SK-MEL-5 (cell line): ENCODE measurements around the gene ZNF362. TPM values are rescaled to one million over a fixed set of nuclear protein-coding genes. Genes with fewer than 3 reads are reported as not detected.
"Not testable (repeated sequence)": the region's sequence is repeated elsewhere in the genome, so short reads cannot be mapped to it uniquely, and the experiment has no call there.

Experiments
- DNase-seq: peaks from one replicate; pipeline ENCODE4 v3.0.0-alpha.2; 2016; ENCODE audit warnings: low read depth, low spot score
- in situ Hi-C: cut with HindIII; loops from 2 replicates; pipeline ENCODE4 v1.10.0; 2016; ENCODE audit warnings: low sequenced_read_pairs, high pct_unique_total_duplicates, low pct_unique_long_range_greater_than_20kb
- total RNA-seq: library from RNA; depleted of rRNA; stranded (reverse); fragments of >200 nt; shearing (Covaris generic); gene quantifications from 2 replicates; pipeline ENCODE4 v1.2.3, GENCODE V29; 2014

ZNF362 gene
- total RNA-seq, 1 experiment from 2014 or later, result 12.4 TPM

DNA sequence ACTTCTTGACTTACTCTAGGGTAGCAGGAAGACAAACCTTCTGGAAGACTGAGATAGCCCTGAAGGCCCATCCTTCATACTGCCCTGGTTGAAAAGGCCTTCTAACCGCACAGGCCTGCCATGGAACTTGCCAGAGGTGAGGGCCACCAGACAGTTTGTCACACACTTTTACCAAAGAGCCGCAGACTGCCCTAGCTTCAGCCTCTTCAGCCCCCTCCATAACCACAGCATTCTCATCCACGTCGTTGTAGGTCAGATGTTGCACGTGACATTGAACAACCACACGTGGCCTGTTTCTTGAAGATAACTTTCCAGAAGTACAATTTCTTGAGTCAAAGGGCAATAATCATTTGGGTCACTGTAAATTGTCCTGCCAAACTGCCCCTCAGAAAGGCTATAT is 18.9 kb downstream of the ZNF362 start:
- in situ Hi-C loops, result no loop called here
- DNase-seq, result no peak

DNA sequence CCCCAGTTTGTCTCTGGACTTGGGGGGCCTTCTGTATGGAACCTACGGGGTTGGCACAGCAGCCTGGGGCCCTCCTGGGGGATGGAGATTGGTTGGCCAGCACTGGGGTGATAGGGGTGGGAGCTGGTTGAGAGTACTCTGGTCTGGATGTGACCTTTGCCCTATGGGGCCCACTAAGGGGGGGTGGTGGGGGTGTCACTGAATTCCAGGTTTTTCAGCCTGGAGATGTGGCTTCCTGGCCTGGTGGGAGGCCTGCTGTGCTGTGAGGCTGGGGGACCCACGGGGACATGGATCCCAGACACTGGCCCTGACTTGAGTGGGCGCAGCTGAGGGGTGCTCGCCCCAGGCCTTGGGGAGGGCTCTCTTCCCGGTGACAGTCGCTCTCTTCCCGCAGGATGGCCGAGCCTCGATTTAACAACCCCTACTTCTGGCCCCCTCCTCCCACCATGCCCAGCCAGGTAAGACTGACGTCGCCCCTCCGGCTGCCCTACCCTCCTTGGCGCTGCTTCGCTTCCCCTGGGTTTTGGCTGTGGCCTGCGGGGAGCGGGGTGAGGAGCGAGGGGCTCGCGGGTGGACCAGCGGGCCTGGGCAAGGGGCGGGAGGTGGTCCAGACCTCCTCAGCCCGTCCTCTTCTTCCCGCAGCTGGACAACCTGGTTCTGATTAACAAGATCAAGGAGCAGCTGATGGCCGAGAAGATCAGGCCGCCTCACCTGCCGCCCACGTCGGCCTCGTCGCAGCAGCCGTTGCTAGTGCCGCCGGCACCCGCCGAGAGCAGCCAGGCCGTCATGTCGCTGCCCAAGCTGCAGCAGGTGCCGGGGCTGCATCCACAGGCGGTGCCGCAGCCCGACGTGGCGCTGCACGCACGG is 19.6 kb downstream of the ZNF362 start:
- in situ Hi-C loops, result no loop called here
- DNase-seq, result no peak

DNA sequence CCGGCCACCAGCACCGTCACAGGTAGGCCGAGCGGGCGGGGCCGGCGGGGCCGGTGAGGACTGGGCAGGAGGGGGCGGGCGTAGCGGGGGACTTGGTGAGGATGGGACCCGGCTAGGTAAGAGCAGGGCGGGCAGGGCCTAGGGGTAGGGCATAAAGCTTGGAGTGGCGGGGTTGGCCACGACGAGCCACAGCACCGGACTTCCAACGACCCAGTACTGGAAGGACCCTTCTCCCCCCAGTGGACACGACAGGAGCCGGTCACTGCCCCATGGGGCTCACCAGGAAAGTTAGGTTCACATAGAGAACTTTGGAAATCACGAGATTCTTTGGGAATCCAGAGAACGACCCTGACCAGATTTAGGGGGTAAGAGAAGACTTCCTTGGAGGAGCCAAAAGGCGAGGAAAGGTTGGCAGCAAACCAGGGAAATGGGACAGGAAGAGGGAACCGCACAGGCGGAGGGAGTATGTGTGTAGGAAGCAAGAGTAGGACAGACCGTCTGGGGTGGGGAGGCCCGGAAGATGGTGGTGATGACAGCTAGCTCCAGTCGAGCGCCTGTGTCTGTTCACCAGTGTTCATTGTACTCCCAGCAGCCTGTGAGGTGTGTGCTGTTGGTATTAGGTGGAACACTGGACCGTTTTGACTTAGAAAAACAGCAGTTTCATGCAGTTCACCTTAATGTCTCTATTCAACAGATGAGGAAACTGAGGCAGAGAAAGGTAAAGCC is 20.4 kb downstream of the ZNF362 start:
- DNase-seq, result no peak
- in situ Hi-C loops, result no loop called here

DNA sequence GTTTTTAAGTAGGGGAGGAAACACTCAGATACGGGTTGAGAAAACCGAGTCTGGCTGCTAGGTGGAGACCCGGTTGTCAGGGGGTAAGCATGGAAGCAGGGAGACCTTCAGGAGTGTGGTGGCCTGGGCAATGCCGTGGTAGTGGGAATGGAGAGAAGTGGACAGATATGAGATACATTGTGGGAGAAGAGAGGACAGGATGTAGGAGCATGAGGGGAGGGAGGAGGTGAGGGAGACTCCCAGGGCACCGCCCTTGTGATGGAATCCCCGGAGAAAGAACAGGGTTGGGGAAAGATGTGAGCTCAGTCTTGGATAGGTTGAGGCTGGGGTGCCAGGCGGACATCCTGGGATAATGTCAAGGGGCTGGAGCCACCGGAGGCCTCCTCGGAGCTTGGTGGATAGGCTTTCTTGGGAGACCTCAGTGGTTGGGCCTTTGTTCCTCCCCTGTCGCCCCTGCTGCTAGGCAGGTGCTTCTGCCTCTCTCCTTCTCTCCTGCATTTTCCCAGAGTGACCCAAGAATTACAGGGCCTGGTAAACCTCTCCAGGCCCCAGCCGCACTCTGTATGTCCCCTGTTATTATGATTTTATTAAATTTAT is 21.3 kb downstream of the ZNF362 start:
- DNase-seq, result no peak
- in situ Hi-C loops, result no loop called here

DNA sequence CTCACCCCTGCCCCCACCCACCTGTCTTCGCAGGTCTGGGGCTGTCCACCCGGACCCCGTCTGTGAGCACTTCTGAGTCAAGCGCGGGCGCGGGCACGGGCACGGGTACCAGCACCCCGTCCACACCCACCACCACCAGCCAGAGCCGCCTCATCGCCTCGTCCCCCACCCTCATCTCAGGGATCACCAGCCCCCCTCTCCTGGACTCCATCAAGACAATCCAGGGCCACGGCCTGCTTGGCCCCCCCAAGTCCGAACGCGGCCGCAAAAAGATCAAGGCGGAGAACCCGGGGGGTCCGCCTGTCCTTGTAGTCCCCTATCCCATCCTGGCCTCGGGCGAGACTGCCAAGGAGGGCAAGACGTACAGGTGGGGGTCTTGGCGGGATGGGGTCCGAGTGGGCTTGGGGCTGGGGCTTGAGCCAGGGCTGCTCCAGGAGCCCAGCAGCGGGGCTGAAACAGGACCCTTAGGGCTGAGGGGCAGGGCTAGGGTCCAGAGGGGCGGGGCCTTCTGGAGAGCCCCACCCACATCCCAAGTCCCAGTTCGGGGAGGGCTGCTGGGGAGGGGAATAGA is 23.9 kb downstream of the ZNF362 start:
- in situ Hi-C loops, result no loop called here
- DNase-seq, result no peak

DNA sequence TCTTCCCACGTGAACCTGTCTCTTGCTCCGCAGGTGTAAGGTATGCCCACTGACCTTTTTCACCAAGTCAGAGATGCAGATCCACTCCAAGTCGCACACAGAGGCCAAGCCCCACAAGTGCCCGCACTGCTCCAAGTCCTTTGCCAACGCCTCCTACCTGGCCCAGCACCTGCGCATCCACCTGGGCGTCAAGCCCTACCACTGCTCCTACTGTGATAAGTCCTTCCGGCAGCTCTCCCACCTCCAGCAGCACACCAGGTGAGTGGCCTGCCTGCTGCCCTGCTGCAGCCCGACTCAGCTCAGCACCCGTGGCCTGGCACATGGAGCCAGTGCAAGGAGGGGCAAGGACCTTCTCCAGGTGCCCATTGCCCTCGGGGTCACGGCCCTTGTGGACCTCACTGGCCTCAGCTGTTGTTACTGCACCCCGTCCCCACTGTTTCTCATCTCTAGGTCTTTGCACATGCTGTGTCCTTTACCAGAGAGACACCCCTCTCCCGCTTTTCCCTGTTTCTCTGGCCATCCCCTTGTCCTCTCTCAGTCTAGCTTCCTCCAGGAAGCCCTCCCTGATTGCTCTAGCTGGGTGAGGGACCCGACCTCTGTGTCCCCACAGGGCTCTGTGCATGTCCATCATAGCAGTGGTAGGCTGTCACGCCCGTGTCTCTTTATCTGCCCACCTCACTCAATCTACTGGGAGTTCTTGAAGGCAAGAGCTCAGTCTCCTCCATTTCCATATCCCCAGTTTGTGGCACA is 25.4 kb downstream of the ZNF362 start:
- in situ Hi-C loops, result no loop called here

DNA sequence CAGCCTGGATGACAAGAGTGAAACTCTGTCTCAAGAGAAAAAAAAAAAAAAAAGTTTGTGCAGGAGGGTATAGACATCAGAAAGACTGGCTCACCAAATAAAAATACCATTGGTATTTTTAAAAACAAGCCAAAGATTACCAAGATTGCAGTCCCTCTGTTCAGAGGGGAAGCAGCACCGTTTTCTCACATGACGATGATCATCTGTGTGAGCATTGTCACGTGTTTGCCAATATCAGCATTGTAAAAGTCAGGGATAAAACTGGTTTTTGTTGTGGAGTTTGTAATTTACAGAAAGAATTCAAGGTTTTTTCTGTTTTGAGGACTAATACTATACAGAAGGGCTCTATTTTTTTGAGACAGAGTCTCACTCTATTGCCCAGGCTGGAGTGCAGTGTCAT is 26.5 kb downstream of the ZNF362 start:
- DNase-seq, result peak; percentile 42
- in situ Hi-C loops, result no loop called here

More for the DNA sequence above, 25.4 kb downstream of the ZNF362 start:
- no peak for DNase-seq

DNA sequence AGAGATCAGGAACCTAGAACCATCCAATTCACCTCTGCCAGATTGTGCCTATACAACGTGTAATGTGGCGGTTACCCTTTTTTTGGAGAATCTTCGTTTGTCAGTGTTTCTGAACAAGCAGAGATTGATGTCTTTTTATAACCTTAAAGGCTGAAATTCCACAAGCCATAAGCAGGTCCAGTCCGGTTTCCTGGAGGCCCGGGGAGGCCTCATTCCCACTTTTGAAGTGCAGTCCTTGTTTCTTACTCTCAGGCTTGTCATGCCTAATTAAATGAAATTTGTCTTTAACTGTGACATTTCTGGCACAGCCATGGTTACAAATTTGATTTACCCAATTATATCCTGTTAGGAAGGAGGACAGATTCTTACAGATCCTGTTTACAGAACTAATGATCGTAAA is 27.8 kb downstream of the ZNF362 start:
- no peak for DNase-seq
- in situ Hi-C loops, result no loop called here

DNA sequence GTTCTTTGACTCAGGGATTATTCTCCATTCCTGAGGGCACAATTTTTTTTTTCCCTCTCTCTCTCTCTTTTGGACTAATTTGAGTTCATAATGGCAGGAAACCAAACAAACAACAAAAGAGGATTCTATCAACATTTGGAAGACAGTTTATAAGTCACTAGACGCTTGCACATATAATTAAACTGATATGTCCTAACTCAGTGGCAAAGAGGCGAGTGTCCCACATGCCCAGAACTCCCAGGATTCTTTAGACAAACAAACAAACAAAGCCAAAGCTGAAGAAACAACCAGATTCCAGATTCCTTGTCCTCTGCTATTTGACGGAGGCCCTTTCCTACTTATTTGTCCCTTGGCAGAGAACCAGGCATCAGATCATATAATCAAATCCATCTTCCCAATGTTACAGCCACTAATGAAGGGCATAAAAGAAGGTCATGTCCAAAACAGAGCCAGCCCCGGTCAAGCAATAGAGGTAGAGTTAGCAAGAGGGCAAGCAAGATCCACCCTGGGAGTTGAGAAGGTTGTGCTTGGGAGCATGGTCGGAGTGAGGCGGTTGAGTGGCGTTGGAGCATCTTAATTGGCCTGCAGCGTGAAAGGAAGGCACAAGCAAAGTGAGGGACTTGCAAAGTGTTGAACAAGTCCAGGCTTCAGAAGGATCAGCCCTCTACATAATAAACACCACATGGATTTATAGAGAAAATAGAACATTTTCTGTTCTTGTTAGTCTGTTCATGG is 30.3 kb downstream of the ZNF362 start:
- in situ Hi-C loops, result no loop called here
- DNase-seq, result no peak

DNA sequence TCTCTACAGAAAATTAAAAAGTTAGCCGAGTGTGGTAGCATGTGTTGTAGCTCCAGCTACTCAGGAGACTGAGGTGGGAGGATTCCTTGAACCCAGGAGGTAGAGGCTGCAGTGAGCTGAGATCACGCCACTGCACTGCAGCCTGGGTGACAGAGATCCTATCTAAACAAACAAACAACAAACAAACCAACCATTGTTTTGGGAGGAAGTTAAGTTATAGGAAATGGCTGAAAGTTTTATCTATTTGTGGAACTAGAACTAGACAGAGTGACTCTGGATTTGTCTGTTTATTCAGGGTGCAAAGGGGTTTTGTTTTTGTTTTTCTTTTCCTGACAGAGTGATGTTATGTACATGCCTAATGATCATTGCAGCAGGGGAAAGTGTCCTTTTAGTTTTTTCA is 31.0 kb downstream of the ZNF362 start:
- in situ Hi-C loops, result no loop called here
- peak; percentile 42 for DNase-seq

DNA sequence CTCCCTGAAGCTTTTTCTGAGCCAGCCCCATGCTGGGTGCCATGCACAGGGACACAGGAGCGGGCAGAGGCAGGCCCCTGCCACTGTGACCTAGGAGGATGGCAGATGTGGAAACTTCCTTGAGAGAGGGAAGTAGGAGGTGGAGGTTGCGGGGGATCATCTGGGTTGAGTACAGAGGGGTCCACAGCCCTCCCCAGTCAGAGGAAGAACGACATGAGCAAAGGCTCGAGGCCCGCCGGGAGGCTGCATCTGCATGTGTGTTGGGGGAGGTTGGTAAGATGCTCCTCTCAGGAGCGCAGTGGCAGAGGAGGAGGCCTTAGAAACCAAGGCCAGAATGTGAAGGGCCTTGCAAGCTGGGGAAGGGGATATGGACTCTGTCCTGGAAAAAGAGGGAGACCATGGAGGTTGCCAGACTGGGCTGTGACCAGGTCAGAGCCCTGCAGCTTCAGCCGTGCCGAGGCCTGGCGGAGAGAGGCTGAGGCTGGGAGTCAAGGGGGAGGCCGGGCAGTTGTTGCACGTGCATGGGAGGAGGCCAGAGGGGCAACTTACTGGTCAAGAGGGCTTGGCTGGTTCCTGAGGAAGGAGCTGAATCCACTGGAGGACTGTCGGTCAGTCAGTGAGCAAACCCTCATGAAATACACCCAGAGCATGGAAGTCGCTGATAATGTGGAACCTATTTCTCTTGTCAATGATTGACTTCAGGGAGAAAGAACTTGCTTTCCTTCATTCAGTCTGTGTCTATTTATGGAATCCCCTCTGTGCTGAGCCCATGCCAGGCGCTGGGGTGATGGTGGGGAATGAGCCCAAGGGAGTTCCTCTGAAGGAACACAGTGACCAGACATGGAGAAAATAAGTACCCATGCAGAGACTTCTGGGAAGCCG is 32.9 kb downstream of the ZNF362 start:
- in situ Hi-C loops, result no loop called here

DNA sequence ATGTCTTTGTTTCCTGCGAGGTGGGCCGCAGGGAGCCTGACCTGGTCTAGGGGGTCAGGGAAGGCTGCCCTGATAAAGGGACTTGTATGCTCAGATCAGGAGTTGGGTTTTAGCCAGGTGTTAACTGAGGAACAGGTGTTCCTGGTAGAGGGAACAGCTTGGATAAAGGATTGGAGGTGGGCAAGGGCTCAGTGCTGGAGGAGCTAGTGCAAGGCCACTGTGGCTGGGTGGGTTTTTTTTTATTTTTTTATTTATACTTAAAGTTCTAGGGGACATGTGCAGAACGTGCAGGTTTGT is 33.5 kb downstream of the ZNF362 start:
- no peak for DNase-seq
- in situ Hi-C loops, result no loop called here

More for the DNA sequence above, 32.9 kb downstream of the ZNF362 start:
- DNase-seq, result no peak

DNA sequence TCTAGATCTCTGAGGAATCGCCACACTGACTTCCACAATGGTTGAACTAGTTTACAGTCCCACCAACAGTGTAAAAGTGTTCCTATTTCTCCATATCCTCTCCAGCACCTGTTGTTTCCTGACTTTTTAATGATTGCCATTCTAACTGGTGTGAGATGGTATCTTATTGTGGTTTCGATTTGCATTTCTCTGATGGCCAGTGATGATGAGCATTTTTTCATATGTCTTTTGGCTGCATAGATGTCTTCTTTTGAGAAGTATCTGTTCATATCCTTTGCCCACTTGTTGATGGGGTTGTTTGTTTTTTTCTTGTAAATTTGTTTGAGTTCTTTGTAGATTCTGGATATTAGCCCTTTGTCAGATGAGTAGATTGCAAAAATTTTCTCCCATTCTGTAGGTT is 34.3 kb downstream of the ZNF362 start:
- in situ Hi-C loops, DNase-seq: not testable (repeated sequence)

DNA sequence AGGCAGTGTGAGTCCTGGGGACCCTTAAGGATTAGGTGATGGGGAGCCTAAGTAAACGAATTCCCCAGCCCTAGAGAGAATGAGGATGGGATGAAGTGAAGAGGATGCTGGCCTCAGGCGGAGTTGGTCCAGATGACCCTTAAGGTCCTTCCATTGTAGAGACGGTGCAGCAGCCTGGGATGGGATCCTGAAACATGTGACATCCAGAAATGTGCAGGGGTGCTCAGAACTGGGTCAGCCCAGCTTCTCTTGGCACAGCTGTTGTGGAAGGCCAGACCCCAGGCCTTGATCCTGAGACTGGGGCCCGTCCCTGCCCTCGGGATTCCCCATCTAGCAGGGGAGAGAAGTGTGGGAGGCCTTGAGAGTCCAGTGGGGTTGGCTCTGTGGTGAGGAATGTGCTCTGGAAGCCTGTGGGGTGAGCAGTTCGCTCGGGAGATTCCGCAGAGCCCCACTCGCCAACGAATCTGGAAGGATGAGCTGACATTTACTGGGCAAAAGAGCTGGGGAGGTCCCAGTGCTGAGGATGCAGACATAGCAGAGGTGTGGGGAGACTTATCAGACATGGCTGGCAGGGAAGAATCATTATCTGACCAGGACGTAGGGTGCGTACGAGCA is 36.5 kb downstream of the ZNF362 start:
- in situ Hi-C loops, result no loop called here
- DNase-seq, result no peak

DNA sequence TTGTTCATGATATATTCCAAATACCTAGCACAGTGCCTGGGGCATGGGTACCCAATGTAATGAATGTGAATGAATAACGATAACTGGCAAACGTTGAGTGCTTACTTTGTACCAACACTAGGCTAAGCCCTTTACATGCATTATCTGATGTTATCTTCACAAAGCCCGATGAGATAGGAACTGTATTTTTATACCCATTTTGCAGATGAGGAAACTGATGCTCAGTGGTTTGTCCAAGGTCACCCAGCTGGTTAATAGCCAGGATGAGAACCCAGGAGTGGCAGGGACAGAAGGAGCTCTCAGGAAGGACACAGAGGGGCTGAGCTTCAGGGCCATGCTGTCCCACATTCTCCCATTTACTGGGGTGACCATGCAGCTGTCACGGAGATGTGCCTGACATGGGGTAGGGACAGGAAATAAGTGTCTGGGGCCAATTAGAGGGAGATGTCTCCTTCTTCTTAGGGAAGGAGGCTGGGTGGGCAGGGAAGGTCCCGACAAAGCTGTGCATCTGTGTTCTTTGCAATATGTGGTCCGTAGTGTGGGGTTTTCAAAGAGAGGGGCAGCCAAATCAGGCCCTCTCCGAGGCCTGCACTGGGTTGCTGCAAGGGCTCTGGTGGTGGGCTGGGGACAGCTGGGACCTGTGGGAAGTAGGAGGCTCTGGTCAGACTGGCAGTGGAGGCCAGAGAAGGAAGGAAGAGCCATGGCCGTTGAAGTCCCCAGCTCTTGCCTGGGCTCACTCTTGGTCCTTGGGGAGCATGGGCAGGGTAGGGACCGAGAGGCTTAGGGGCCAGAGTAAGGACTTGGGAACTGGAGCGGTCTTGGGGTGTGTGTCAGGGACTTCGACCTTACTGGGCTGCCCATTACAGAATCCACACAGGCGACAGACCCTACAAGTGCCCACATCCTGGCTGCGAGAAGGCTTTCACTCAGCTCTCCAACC is 38.0 kb downstream of the ZNF362 start:
- in situ Hi-C loops, result no loop called here
- DNase-seq, result no peak
